Measurements from ENCODE around the gene LRMDA.

LRMDA gene

GRCh38 chr10:76108563-76109359 lies 677.3 kb downstream of the LRMDA start:
- Histone ChIP-seq H3K4me3 (ENCODE audit: low read length) (no peak overlapping the region), H3K9me3 (ENCODE audit: low read length) (no peaks in the 10 kb centered on the region), H2AFZ (ENCODE audit: low read depth, low read length) (no peak overlapping the region), H3K27me3 (ENCODE audit: insufficient read depth, low read length) (no peaks in the 10 kb centered on the region), H3K36me3 (ENCODE audit: insufficient read depth, low read length) (no peaks in the 10 kb centered on the region), H3K4me1 (ENCODE audit: insufficient read depth, low read length) (peaks cover 12% of the 10 kb centered on the region)

- Histone ChIP-seq H3K4me1 (ENCODE audit: insufficient read depth, low read length) (peaks cover 32% of the 10 kb centered on the region), H3K4me3 (ENCODE audit: low read length) (no peak overlapping the region), H2AFZ (ENCODE audit: low read depth, low read length) (no peak overlapping the region), H3K9me3 (ENCODE audit: low read length) (no peaks in the 10 kb centered on the region), H3K36me3 (ENCODE audit: insufficient read depth, low read length) (no peaks in the 10 kb centered on the region), H3K27me3 (ENCODE audit: insufficient read depth, low read length) (no peaks in the 10 kb centered on the region)
Observed at GRCh38 chr10:76111404-76111803, 680.0 kb downstream of the LRMDA start.

GRCh38 chr10:76111986-76112825 lies 680.8 kb downstream of the LRMDA start:
- no peaks in the 10 kb centered on the region for H3K9me3 ChIP-seq (ENCODE audit: low read length)
- no peak overlapping the region for H3K4me3 ChIP-seq (ENCODE audit: low read length)

GRCh38 chr10:76112826-76113150 lies 681.4 kb downstream of the LRMDA start:
- H3K27me3 ChIP-seq (ENCODE audit: insufficient read depth, low read length): no peaks in the 10 kb centered on the region
- no peak overlapping the region for H2AFZ ChIP-seq (ENCODE audit: low read depth, low read length)
- H3K4me3 ChIP-seq (ENCODE audit: low read length): no peak overlapping the region
- H3K9me3 ChIP-seq (ENCODE audit: low read length): no peaks in the 10 kb centered on the region
- no peaks in the 10 kb centered on the region for H3K36me3 ChIP-seq (ENCODE audit: insufficient read depth, low read length)
- H3K4me1 ChIP-seq (ENCODE audit: insufficient read depth, low read length): peaks cover 32% of the 10 kb centered on the region

More at GRCh38 chr10:76111986-76112825, 680.8 kb downstream of the LRMDA start:
- no peaks in the 10 kb centered on the region for H3K36me3 ChIP-seq (ENCODE audit: insufficient read depth, low read length)
- peaks cover 32% of the 10 kb centered on the region for H3K4me1 ChIP-seq (ENCODE audit: insufficient read depth, low read length)
- no peaks in the 10 kb centered on the region for H3K27me3 ChIP-seq (ENCODE audit: insufficient read depth, low read length)
- no peak overlapping the region for H2AFZ ChIP-seq (ENCODE audit: low read depth, low read length)

- no peaks in the 10 kb centered on the region for H3K36me3 ChIP-seq (ENCODE audit: insufficient read depth, low read length)
- peaks cover 32% of the 10 kb centered on the region for H3K4me1 ChIP-seq (ENCODE audit: insufficient read depth, low read length)
- no peaks in the 10 kb centered on the region for H3K27me3 ChIP-seq (ENCODE audit: insufficient read depth, low read length)
- H3K9me3 ChIP-seq (ENCODE audit: low read length): no peaks in the 10 kb centered on the region
- no peak overlapping the region for H2AFZ ChIP-seq (ENCODE audit: low read depth, low read length)
- no peak overlapping the region for H3K4me3 ChIP-seq (ENCODE audit: low read length)
Observed at GRCh38 chr10:76113952-76114351, 682.5 kb downstream of the LRMDA start.

GRCh38 chr10:76114581-76115001 lies 683.2 kb downstream of the LRMDA start:
- no peak overlapping the region for H2AFZ ChIP-seq (ENCODE audit: low read depth, low read length)
- H3K27me3 ChIP-seq (ENCODE audit: insufficient read depth, low read length): no peaks in the 10 kb centered on the region
- no peaks in the 10 kb centered on the region for H3K36me3 ChIP-seq (ENCODE audit: insufficient read depth, low read length)
- H3K4me3 ChIP-seq (ENCODE audit: low read length): no peak overlapping the region
- no peaks in the 10 kb centered on the region for H3K9me3 ChIP-seq (ENCODE audit: low read length)
- H3K4me1 ChIP-seq (ENCODE audit: insufficient read depth, low read length): peaks cover 37% of the 10 kb centered on the region

- Histone ChIP-seq H3K9me3 (ENCODE audit: low read length) (no peaks in the 10 kb centered on the region), H3K4me3 (ENCODE audit: low read length) (no peak overlapping the region), H3K36me3 (ENCODE audit: insufficient read depth, low read length) (no peaks in the 10 kb centered on the region), H2AFZ (ENCODE audit: low read depth, low read length) (no peak overlapping the region), H3K27me3 (ENCODE audit: insufficient read depth, low read length) (no peaks in the 10 kb centered on the region), H3K4me1 (ENCODE audit: insufficient read depth, low read length) (peaks cover 37% of the 10 kb centered on the region)
Observed at GRCh38 chr10:76115131-76115470, 683.7 kb downstream of the LRMDA start.

GRCh38 chr10:76115471-76116155 lies 684.2 kb downstream of the LRMDA start:
- peaks cover 37% of the 10 kb centered on the region for H3K4me1 ChIP-seq (ENCODE audit: insufficient read depth, low read length)
- no peaks in the 10 kb centered on the region for H3K36me3 ChIP-seq (ENCODE audit: insufficient read depth, low read length)
- H2AFZ ChIP-seq (ENCODE audit: low read depth, low read length): no peak overlapping the region
- no peaks in the 10 kb centered on the region for H3K9me3 ChIP-seq (ENCODE audit: low read length)
- no peak overlapping the region for H3K4me3 ChIP-seq (ENCODE audit: low read length)
- H3K27me3 ChIP-seq (ENCODE audit: insufficient read depth, low read length): no peaks in the 10 kb centered on the region

GRCh38 chr10:76116523-76116922 lies 685.1 kb downstream of the LRMDA start:
- H3K4me1 ChIP-seq (ENCODE audit: insufficient read depth, low read length): peaks cover 37% of the 10 kb centered on the region
- H2AFZ ChIP-seq (ENCODE audit: low read depth, low read length): no peak overlapping the region

GRCh38 chr10:76117949-76118348 lies 686.5 kb downstream of the LRMDA start:
- H3K4me3 ChIP-seq (ENCODE audit: low read length): no peak overlapping the region
- H2AFZ ChIP-seq (ENCODE audit: low read depth, low read length): no peak overlapping the region
- H3K27me3 ChIP-seq (ENCODE audit: insufficient read depth, low read length): no peaks in the 10 kb centered on the region
- H3K4me1 ChIP-seq (ENCODE audit: insufficient read depth, low read length): peaks cover 33% of the 10 kb centered on the region
- no peaks in the 10 kb centered on the region for H3K36me3 ChIP-seq (ENCODE audit: insufficient read depth, low read length)
- H3K9me3 ChIP-seq (ENCODE audit: low read length): no peaks in the 10 kb centered on the region

More at GRCh38 chr10:76116523-76116922, 685.1 kb downstream of the LRMDA start:
- H3K4me3 ChIP-seq (ENCODE audit: low read length): no peak overlapping the region
- H3K9me3 ChIP-seq (ENCODE audit: low read length): no peaks in the 10 kb centered on the region
- no peaks in the 10 kb centered on the region for H3K36me3 ChIP-seq (ENCODE audit: insufficient read depth, low read length)
- H3K27me3 ChIP-seq (ENCODE audit: insufficient read depth, low read length): no peaks in the 10 kb centered on the region

GRCh38 chr10:76119036-76119435 lies 687.6 kb downstream of the LRMDA start:
- Histone ChIP-seq H3K4me3 (ENCODE audit: low read length) (no peak overlapping the region), H3K36me3 (ENCODE audit: insufficient read depth, low read length) (no peaks in the 10 kb centered on the region), H3K27me3 (ENCODE audit: insufficient read depth, low read length) (peaks cover 1% of the 10 kb centered on the region), H3K9me3 (ENCODE audit: low read length) (no peaks in the 10 kb centered on the region), H3K4me1 (ENCODE audit: insufficient read depth, low read length) (peaks cover 22% of the 10 kb centered on the region), H2AFZ (ENCODE audit: low read depth, low read length) (no peak overlapping the region)

- Histone ChIP-seq H3K36me3 (ENCODE audit: insufficient read depth, low read length) (no peaks in the 10 kb centered on the region), H2AFZ (ENCODE audit: low read depth, low read length) (no peak overlapping the region), H3K4me3 (ENCODE audit: low read length) (no peak overlapping the region), H3K27me3 (ENCODE audit: insufficient read depth, low read length) (peaks cover 6% of the 10 kb centered on the region), H3K4me1 (ENCODE audit: insufficient read depth, low read length) (peaks cover 17% of the 10 kb centered on the region), H3K9me3 (ENCODE audit: low read length) (no peaks in the 10 kb centered on the region)
Observed at GRCh38 chr10:76119515-76119914, 688.1 kb downstream of the LRMDA start.

GRCh38 chr10:76122056-76122455 lies 690.6 kb downstream of the LRMDA start:
- Histone ChIP-seq H3K9me3 (ENCODE audit: low read length) (no peaks in the 10 kb centered on the region), H3K4me1 (ENCODE audit: insufficient read depth, low read length) (peaks cover 17% of the 10 kb centered on the region), H3K27me3 (ENCODE audit: insufficient read depth, low read length) (peaks cover 7% of the 10 kb centered on the region), H3K4me3 (ENCODE audit: low read length) (no peak overlapping the region), H2AFZ (ENCODE audit: low read depth, low read length) (no peak overlapping the region), H3K36me3 (ENCODE audit: insufficient read depth, low read length) (no peaks in the 10 kb centered on the region)
